Measurements from ENCODE around the gene RBM44.
"Not testable (repeated sequence)": the region's sequence is repeated elsewhere in the genome, so short reads cannot be mapped to it uniquely, and the experiment has no call there.

Gene RBM44

GRCh38 chr2:237798236-237799059 is at the start of gene RBM44:
RBM44 (plus strand) TSS chr2:237798779; CDS start chr2:237813610, 14,831 bp downstream.
- Mint-ChIP-seq H3K4me3 (no peak within 1 kb of the TSS), H3K27me3 (no peaks in the 10 kb centered on the region), H3K9me3 (peaks cover 10 to 13% of the 10 kb centered on the region in 2 donors), H3K27ac (peak within 1 kb of the TSS in 1 of 2 donors; percentile 57), H3K4me1 (peaks cover 6% of the 10 kb centered on the region)
- ATAC-seq = no peak
- no peak for DNase-seq

GRCh38 chr2:237749002-237749401 is 49.6 kb upstream of the RBM44 start:
- Mint-ChIP-seq H3K4me3 (no peak overlapping the region), H3K4me1 (peaks cover 44% of the 10 kb centered on the region), H3K27me3 (no peaks in the 10 kb centered on the region), H3K27ac (no peak overlapping the region), H3K9me3 (no peaks in the 10 kb centered on the region)
- DNase-seq (no peak), ATAC-seq (no peak)

GRCh38 chr2:237749961-237750360 is 48.6 kb upstream of the RBM44 start:
- no peak for DNase-seq
- peak overlapping the region in 1 of 2 donors; percentile 6 for H3K27ac Mint-ChIP-seq
- ATAC-seq = no peak
- H3K27me3 Mint-ChIP-seq = no peaks in the 10 kb centered on the region
- no peak overlapping the region for H3K4me3 Mint-ChIP-seq
- H3K4me1 Mint-ChIP-seq = peaks cover 39% of the 10 kb centered on the region
- no peaks in the 10 kb centered on the region for H3K9me3 Mint-ChIP-seq

GRCh38 chr2:237750441-237750840 is 48.1 kb upstream of the RBM44 start:
- not testable (repeated sequence) for H3K4me3 Mint-ChIP-seq, H3K9me3 Mint-ChIP-seq, DNase-seq, H3K27me3 Mint-ChIP-seq, ATAC-seq
- Mint-ChIP-seq H3K4me1 (peaks cover 36% of the 10 kb centered on the region), H3K27ac (peak overlapping the region in 1 of 2 donors; percentile 76)

- peak overlapping the region in 1 of 2 donors; percentile 55 for H3K4me3 Mint-ChIP-seq
- ATAC-seq (peak; percentile 100), DNase-seq (peak; percentile 41 to 81)
- H3K27me3 Mint-ChIP-seq = no peaks in the 10 kb centered on the region
- no peaks in the 10 kb centered on the region for H3K9me3 Mint-ChIP-seq
- peak overlapping the region; percentile 52 to 82 for H3K27ac Mint-ChIP-seq
- H3K4me1 Mint-ChIP-seq = peaks cover 36% of the 10 kb centered on the region
Measured at GRCh38 chr2:237752761-237753165, 45.8 kb upstream of the RBM44 start.

GRCh38 chr2:237754182-237754581 is 44.4 kb upstream of the RBM44 start:
- DNase-seq = no peak
- Mint-ChIP-seq H3K4me3 (no peak overlapping the region), H3K27ac (no peak overlapping the region), H3K27me3 (no peaks in the 10 kb centered on the region), H3K4me1 (peaks cover 34% of the 10 kb centered on the region), H3K9me3 (no peaks in the 10 kb centered on the region)
- ATAC-seq = no peak

- ATAC-seq (no peak), DNase-seq (no peak)
- no peak overlapping the region for H3K27ac Mint-ChIP-seq
- H3K27me3 Mint-ChIP-seq = no peaks in the 10 kb centered on the region
- no peak overlapping the region for H3K4me3 Mint-ChIP-seq
- H3K4me1 Mint-ChIP-seq = peaks cover 28% of the 10 kb centered on the region
- no peaks in the 10 kb centered on the region for H3K9me3 Mint-ChIP-seq
Measured at GRCh38 chr2:237754626-237755248, 43.8 kb upstream of the RBM44 start.

DNA sequence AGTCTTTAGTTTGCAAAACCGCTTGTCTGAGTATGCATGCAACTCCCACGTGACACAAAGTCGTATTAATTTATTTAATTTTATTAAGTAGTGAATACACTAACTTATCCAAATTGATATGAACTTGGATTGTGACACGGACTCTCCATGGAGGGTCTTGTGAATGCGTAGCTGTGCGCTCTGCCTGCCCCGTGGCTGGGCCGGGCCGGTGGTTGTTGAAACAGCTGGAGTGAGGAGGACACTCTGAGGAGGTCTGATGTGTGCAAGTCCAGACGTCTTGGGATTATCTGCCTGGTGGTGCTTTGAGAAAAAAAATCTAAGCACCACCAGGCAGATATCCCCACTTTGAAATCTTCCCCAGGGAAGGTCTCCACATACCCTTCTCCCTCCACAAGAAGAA is 41.0 kb upstream of the RBM44 start:
- H3K9me3 Mint-ChIP-seq = no peaks in the 10 kb centered on the region
- H3K27me3 Mint-ChIP-seq = no peaks in the 10 kb centered on the region
- ATAC-seq (no peak), DNase-seq (no peak)
- H3K4me3 Mint-ChIP-seq = no peak overlapping the region
- H3K27ac Mint-ChIP-seq = no peak overlapping the region
- H3K4me1 Mint-ChIP-seq = peaks cover 9% of the 10 kb centered on the region

DNA sequence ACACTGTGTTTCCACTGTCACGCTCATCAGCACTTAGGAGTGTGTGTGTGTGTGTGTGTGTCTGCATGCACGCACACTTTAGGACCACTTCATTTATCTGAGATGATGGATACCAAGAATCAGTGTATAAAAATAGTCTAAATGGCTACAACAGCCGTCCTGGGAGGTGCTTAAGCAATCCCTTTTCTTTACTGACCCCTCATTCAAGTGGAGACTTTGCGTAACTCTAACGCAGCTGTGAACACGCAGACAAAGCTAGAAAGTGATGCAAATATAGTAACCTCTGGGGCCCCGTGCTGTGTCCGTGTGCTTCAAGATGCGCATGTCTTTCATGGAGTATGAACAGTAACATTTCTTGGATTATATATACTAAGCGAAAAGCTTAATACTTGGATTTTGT is 40.4 kb upstream of the RBM44 start:
- ATAC-seq = no peak
- no peaks in the 10 kb centered on the region for H3K9me3 Mint-ChIP-seq
- no peak overlapping the region for H3K27ac Mint-ChIP-seq

DNA sequence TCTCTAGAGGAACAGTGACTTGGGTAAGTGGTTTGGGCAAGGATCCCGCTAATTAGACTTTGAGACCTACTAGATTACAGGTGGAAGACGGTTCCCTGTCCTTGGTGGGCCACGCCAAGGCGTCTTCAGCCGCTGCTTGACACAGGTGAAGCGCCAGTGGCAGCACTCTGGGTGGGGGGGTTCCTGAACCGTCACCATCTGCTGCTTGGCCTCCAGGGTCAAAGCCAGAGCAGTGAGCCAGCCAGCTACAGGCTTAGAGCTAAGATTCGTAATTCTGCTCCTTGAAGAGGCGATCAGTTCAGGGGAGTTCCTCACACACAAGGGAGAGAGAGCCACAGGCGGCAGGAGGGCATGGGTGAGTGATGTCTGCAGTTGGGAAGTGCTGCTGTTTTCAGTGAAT is 39.4 kb upstream of the RBM44 start:
- Mint-ChIP-seq H3K27ac (no peak overlapping the region), H3K4me1 (no peaks in the 10 kb centered on the region)

More for the DNA sequence above, 40.4 kb upstream of the RBM44 start:
- no peak for DNase-seq
- Mint-ChIP-seq H3K4me3 (no peak overlapping the region), H3K4me1 (peaks cover 4% of the 10 kb centered on the region), H3K27me3 (no peaks in the 10 kb centered on the region)

GRCh38 chr2:237760506-237761502 is 37.8 kb upstream of the RBM44 start:
- H3K4me3 Mint-ChIP-seq = no peak overlapping the region
- no peaks in the 10 kb centered on the region for H3K9me3 Mint-ChIP-seq
- no peak for ATAC-seq
- no peak for DNase-seq
- H3K27ac Mint-ChIP-seq = peak overlapping the region in 1 of 2 donors; percentile 64
- no peaks in the 10 kb centered on the region for H3K4me1 Mint-ChIP-seq
- H3K27me3 Mint-ChIP-seq = no peaks in the 10 kb centered on the region

More for the DNA sequence above, 39.4 kb upstream of the RBM44 start:
- DNase-seq (no peak), ATAC-seq (no peak)
- no peak overlapping the region for H3K4me3 Mint-ChIP-seq
- H3K27me3 Mint-ChIP-seq = no peaks in the 10 kb centered on the region
- no peaks in the 10 kb centered on the region for H3K9me3 Mint-ChIP-seq

DNA sequence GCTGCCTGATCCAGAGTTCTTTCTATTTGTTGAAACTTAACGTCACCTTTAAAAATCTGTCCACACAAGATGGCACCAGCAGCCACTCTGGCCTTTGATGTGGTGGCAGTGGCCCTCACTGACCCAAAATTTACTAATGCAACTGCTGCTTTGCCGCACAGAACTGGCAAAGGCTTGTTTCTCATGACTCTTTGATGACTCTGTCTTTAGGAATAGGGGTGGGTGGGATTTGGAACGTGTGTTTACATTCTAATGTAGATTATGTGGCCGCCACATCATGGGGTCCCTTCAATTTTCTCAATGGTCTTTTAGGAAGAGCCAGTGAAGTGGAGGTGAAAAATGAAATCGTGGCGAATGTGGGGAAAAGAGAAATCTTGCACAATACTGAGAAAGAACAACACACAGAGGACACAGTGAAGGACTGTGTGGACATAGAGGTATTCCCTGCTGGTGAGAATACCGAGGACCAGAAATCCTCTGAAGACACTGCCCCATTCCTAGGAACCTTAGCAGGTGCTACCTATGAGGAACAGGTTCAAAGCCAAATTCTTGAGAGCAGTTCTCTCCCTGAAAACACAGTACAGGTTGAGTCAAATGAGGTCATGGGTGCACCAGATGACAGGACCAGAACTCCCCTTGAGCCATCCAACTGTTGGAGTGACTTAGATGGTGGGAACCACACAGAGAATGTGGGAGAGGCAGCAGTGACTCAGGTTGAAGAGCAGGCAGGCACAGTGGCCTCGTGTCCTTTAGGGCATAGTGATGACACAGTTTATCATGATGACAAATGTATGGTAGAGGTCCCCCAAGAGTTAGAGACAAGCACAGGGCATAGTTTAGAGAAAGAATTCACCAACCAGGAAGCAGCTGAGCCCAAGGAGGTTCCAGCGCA is 36.0 kb upstream of the RBM44 start:
- not testable (repeated sequence) for H3K4me1 Mint-ChIP-seq, DNase-seq, H3K4me3 Mint-ChIP-seq, H3K9me3 Mint-ChIP-seq, H3K27me3 Mint-ChIP-seq
- peak overlapping the region; percentile 9 to 21 for H3K27ac Mint-ChIP-seq
- peak; percentile 35 for ATAC-seq

GRCh38 chr2:237763812-237764211 is 34.8 kb upstream of the RBM44 start:
- H3K4me3 Mint-ChIP-seq = no peak overlapping the region
- H3K27me3 Mint-ChIP-seq = no peaks in the 10 kb centered on the region
- DNase-seq (no peak), ATAC-seq (no peak)
- peak overlapping the region in 1 of 2 donors; percentile 4 for H3K27ac Mint-ChIP-seq
- no peaks in the 10 kb centered on the region for H3K9me3 Mint-ChIP-seq
- no peaks in the 10 kb centered on the region for H3K4me1 Mint-ChIP-seq

DNA sequence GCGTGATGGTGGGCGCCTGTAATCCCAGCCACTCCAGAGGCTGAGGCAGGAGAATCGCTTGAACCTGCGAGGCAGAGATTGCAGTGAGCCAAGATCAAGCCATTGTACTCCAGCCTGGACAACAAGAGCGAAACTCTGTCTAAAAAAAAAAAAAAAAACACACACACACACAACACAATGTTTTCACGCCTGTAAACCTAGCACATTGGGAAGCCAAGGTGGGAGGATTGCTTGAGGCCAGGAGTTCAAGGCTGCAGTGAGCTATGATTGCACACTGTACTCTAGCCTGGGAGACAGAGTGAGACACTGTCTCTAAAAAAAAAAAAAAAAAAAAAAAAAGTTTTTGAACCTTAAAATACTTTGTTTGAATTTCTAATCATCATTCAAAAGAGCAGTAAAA is 33.5 kb upstream of the RBM44 start:
- DNase-seq, H3K4me3 Mint-ChIP-seq, ATAC-seq, H3K27ac Mint-ChIP-seq, H3K9me3 Mint-ChIP-seq, H3K4me1 Mint-ChIP-seq, H3K27me3 Mint-ChIP-seq: not testable (repeated sequence)

All from stimulated activated naive CD8-positive, alpha-beta T cell treated with anti-CD3 and anti-CD28 coated beads, Interleukin-15, amount 100 ng/mL, for 72 hours (primary cell).